Fibroblast of the aortic adventitia (primary cell): ENCODE results near the gene MCOLN3. TPM values are rescaled to one million over a fixed set of nuclear protein-coding genes. Genes with fewer than 3 reads are reported as not detected.

ENCODE experiments used
- DNase-seq: peaks from one replicate; pipeline ENCODE4 v3.0.0-alpha.2; 2010; ENCODE audit warnings: low read depth
- H3K4me3 ChIP-seq: 2 replicates; pipeline ENCODE4 v1.5.1; 2011; ENCODE audit warnings: low read depth, mild to moderate bottlenecking, control low read depth, low read length, moderate library complexity
- total RNA-seq: library from RNA; depleted of rRNA; stranded (reverse); fragments of >200 nt; gene quantifications from 2 replicates; pipeline ENCODE4 v1.2.3, GENCODE V29; 2012; ENCODE audit warnings: low replicate concordance
- TF ChIP-seq, protein P1 (sequence below): IDR thresholded peaks from 2 replicates; pipeline ENCODE4 v1.5.1; 2011; ENCODE audit warnings: mild to moderate bottlenecking, low read length, control low read depth, inconsistent platforms; ENCODE audit not compliant: insufficient read depth

The MCOLN3 gene
- total RNA-seq, 1 donor: 2.3 TPM

DNA sequence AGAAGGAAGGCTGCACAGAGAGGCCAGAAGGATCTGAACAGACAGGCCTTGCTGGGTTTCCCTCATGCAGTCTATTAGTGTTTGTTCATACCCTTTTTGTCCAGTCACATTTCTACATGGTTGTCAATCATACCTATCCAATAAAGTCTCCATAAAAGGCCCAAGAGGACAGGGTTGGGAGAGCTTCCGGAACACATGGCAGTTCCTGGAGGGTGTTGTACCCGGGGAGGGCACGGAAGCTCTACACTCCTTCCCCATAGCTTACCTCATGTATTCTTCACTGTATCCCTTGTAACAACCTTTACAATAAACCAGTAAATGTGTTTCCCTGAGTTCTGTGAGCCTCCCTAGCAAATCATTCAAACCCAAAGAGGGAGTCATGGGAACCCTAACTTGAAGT lies 79.4 kb downstream of the MCOLN3 start:
- TF ChIP-seq, protein P1, sequence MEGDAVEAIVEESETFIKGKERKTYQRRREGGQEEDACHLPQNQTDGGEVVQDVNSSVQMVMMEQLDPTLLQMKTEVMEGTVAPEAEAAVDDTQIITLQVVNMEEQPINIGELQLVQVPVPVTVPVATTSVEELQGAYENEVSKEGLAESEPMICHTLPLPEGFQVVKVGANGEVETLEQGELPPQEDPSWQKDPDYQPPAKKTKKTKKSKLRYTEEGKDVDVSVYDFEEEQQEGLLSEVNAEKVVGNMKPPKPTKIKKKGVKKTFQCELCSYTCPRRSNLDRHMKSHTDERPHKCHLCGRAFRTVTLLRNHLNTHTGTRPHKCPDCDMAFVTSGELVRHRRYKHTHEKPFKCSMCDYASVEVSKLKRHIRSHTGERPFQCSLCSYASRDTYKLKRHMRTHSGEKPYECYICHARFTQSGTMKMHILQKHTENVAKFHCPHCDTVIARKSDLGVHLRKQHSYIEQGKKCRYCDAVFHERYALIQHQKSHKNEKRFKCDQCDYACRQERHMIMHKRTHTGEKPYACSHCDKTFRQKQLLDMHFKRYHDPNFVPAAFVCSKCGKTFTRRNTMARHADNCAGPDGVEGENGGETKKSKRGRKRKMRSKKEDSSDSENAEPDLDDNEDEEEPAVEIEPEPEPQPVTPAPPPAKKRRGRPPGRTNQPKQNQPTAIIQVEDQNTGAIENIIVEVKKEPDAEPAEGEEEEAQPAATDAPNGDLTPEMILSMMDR: no peak
- no peak overlapping the region for H3K4me3 ChIP-seq
- no peak for DNase-seq

DNA sequence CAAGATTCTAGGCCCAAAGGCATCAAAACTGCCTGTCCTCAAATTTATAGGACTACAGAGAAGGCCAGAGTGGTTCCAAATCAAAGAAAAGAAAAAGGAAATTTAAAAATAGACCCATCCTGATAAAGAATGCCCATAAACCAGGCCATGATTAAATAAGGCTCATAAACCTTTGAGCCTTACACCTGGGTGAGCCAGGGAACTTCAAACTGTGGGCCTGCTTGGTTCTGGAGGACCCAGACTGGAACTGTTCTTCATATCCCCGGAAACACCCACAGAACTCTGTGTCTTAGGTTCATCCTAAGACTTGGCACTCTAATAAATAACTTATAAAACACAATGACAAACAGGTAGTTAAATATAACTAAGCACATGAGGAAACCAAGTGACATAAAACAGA lies 80.2 kb downstream of the MCOLN3 start:
- TF ChIP-seq, protein P1: no peak
- H3K4me3 ChIP-seq: no peak overlapping the region
- no peak for DNase-seq

Other genes with a start within 250 kb of the MCOLN3 start
- 1.8 and 3.6 TPM in 2 replicates for gene LPAR3, start 155.3 kb downstream of the MCOLN3 start, total RNA-seq
- gene MCOLN2, start 51.4 kb downstream of the MCOLN3 start, total RNA-seq: 1.1 and 1.2 TPM in 2 replicates
- 5.2 and 6.5 TPM in 2 replicates for gene SYDE2, start 152.5 kb upstream of the MCOLN3 start, total RNA-seq
- 9.2 and 10.8 TPM in 2 replicates for gene C1orf52, start 211.2 kb upstream of the MCOLN3 start, total RNA-seq
- 36.0 and 44.7 TPM in 2 replicates for gene BCL10, start 228.1 kb upstream of the MCOLN3 start, total RNA-seq